Amygdala (tissue), 56 donors: ENCODE results near the gene BHLHE40.
A peak's percentile ranks its signal among the peaks of the same experiment; 100 is the strongest.
"Not testable (repeated sequence)": the region's sequence is repeated elsewhere in the genome, so short reads cannot be mapped to it uniquely, and the experiment has no call there.

Experiments used
- DNase-seq, 56 donors: peaks; one replicate each; lab custom pipeline; 2025; lab: John Stamatoyannopoulos, UW

The BHLHE40 gene

GRCh38 chr3:4959180-4959579 lies 20.1 kb upstream of the BHLHE40 start:
- DNase-seq = no peak

- DNase-seq = not testable (repeated sequence)
These were observed 17.4 kb upstream of the BHLHE40 start for GRCh38 chr3:4961865-4962264.

- no peak for DNase-seq
These were observed 15.3 kb upstream of the BHLHE40 start for GRCh38 chr3:4963669-4964570.

GRCh38 chr3:4966006-4966405 lies 13.2 kb upstream of the BHLHE40 start:
- not testable (repeated sequence) for DNase-seq

- DNase-seq = not testable (repeated sequence)
These were observed 11.6 kb upstream of the BHLHE40 start for GRCh38 chr3:4967683-4968082.

GRCh38 chr3:4971437-4971836 lies 7.8 kb upstream of the BHLHE40 start:
- DNase-seq = not testable (repeated sequence)

- no peak for DNase-seq
These were observed 7.4 kb upstream of the BHLHE40 start for GRCh38 chr3:4971838-4972237.

GRCh38 chr3:4972652-4973643 lies 6.3 kb upstream of the BHLHE40 start:
- no peak for DNase-seq

GRCh38 chr3:4974154-4974553 lies 5.1 kb upstream of the BHLHE40 start:
- DNase-seq = no peak

GRCh38 chr3:4976109-4976508 lies 3.1 kb upstream of the BHLHE40 start:
- DNase-seq = peak in 8 of 56 donors; percentile 10 to 37 (median 23)

GRCh38 chr3:4977001-4977852 lies 2.0 kb upstream of the BHLHE40 start:
- DNase-seq = peak in 29 of 56 donors; percentile 9 to 71 (median 37)

- peak in 2 of 56 donors; percentile 48 to 71 for DNase-seq
These were observed 1.4 kb upstream of the BHLHE40 start for GRCh38 chr3:4977853-4978203.

GRCh38 chr3:4978204-4978965 lies 852 bp upstream of the BHLHE40 start:
- DNase-seq = peak in 54 of 56 donors; percentile 45 to 94 (median 83)

GRCh38 chr3:4978966-4979427 lies 240 bp upstream of the BHLHE40 start:
- DNase-seq = peak in 54 of 56 donors; percentile 46 to 94 (median 83)

- peak in 51 of 56 donors; percentile 20 to 83 (median 55) for DNase-seq
These were observed 1.3 kb downstream of the BHLHE40 start for GRCh38 chr3:4980229-4981203.

- DNase-seq = no peak
These were observed 2.0 kb downstream of the BHLHE40 start for GRCh38 chr3:4981294-4981664.

- peak in 2 of 56 donors; percentile 8 to 18 for DNase-seq
These were observed 2.6 kb downstream of the BHLHE40 start for GRCh38 chr3:4981665-4982494.
